Effector memory CD4-positive, alpha-beta T cell (primary cell): ENCODE results near the gene ZC3HAV1.
"Not testable (repeated sequence)": the region's sequence is repeated elsewhere in the genome, so short reads cannot be mapped to it uniquely, and the experiment has no call there.

Experiments used
- DNase-seq, 3 donors: peaks; one replicate each; pipeline ENCODE4 v3.0.0-alpha.2; 2020
- H3K27ac ChIP-seq: 2 replicates; pipeline ENCODE4 v1.7.0; 2013; ENCODE audit warnings: mild to moderate bottlenecking, low read length, moderate library complexity; ENCODE audit not compliant: insufficient read depth, poor library complexity, severe bottlenecking
- H3K27me3 ChIP-seq: replicated peaks from 2 replicates; pipeline ENCODE4 v1.7.0; 2013; ENCODE audit warnings: mild to moderate bottlenecking, low read length; ENCODE audit not compliant: insufficient read depth, control insufficient read depth, poor library complexity, severe bottlenecking
- H3K36me3 ChIP-seq: 2 replicates; pipeline ENCODE4 v1.7.0; 2013; ENCODE audit warnings: mild to moderate bottlenecking, low read length, moderate library complexity; ENCODE audit not compliant: control insufficient read depth, insufficient read depth
- H3K4me1 ChIP-seq: 2 replicates; pipeline ENCODE4 v1.7.0; 2013; ENCODE audit warnings: low read length, mild to moderate bottlenecking; ENCODE audit not compliant: control insufficient read depth, insufficient read depth, poor library complexity, severe bottlenecking
- H3K4me3 ChIP-seq: 2 replicates; pipeline ENCODE4 v1.7.0; 2013; ENCODE audit warnings: low read length, low read depth, mild to moderate bottlenecking; ENCODE audit not compliant: insufficient read depth, poor library complexity, severe bottlenecking
- H3K9me3 ChIP-seq: 2 replicates; pipeline ENCODE4 v1.7.0; 2013; ENCODE audit warnings: mild to moderate bottlenecking, low read length, moderate library complexity; ENCODE audit not compliant: control insufficient read depth

The ZC3HAV1 gene

DNA sequence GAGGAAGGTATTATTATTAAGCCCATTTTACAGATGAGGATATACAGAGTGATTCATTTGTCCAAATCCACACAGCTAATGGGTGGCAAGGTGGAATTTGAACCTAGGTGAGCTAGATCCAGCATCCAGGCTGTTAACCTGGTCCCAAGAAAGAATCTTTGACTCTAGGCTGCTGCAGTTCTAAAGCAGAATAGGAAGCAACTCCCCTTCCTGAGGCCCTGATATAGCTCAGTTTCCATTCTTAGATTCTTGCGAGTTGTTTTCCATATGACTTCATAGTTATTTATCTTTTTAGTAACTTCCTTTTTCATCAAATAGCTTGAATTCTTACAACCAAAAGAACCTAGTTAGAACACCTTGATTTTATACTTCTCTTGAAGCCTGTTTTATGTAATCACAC is 49.6 kb downstream of the ZC3HAV1 start:
- H3K4me3 ChIP-seq = no peak overlapping the region
- no peak for DNase-seq
- no peaks in the 10 kb centered on the region for H3K9me3 ChIP-seq
- no peaks in the 10 kb centered on the region for H3K27me3 ChIP-seq
- H3K27ac ChIP-seq = no peak overlapping the region
- H3K36me3 ChIP-seq = peaks cover 88% of the 10 kb centered on the region
- no peaks in the 10 kb centered on the region for H3K4me1 ChIP-seq

DNA sequence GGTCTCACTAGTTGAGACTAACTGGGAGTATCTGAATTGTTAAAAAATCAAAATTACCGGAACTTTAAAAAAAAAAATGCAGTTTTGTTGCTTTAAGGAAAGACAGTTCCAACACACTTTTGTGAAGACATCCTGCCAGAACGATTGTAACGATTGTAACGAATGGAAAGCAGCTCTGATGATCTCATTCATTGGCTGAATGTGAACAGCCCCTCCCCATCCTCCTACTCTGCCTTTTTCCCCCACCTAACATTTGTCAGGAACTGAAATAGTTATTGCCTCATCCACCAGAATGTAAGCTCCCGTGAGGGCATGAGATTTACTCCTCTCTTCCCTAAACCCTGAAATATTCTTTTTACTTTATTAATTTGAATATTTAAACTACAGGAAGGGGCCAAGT is 50.6 kb downstream of the ZC3HAV1 start:
- H3K36me3 ChIP-seq = peaks cover 88% of the 10 kb centered on the region
- no peaks in the 10 kb centered on the region for H3K4me1 ChIP-seq
- no peak overlapping the region for H3K27ac ChIP-seq
- no peaks in the 10 kb centered on the region for H3K27me3 ChIP-seq
- no peak for DNase-seq
- no peaks in the 10 kb centered on the region for H3K9me3 ChIP-seq
- no peak overlapping the region for H3K4me3 ChIP-seq

DNA sequence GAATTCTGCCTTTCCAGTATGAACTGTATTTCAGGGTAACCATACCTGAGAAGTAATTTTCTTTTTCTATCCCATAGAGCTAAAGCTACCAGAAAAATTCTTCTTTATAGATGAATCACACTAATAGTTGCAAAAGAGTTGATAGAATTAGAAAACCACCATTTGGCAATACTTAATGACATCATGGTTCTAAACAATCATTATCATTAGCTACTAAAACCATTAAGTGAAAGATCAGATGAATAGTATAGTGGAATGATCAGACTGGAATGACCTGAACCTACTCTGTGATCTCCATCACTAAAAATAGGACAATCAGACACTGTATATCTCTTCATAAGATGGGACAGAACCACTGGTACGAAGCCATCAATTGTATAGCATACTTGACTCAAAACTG is 53.8 kb downstream of the ZC3HAV1 start:
- H3K4me3 ChIP-seq = no peak overlapping the region
- H3K9me3 ChIP-seq = no peaks in the 10 kb centered on the region
- H3K27me3 ChIP-seq = no peaks in the 10 kb centered on the region
- no peak overlapping the region for H3K27ac ChIP-seq
- H3K4me1 ChIP-seq = no peaks in the 10 kb centered on the region
- no peak for DNase-seq
- peaks cover 92% of the 10 kb centered on the region for H3K36me3 ChIP-seq

DNA sequence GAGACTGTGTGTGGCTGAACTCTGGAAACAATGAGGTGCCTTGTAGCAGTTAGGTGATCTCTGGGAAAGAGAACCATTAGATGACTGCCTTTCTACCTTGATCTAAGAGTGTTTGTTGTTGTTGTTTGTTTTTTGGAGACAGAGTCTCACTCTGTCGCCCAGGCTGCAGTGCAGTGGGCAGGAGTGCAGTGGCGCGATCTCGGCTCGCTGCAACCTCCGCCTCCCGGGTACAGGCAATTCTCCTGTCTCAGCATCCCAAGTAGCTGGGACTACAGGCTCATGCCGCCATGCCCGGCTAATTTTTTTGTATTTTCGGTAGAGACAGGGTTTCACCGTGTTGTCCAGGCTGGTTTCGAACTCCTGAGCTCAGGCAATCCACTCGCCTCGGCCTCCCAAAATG is 54.9 kb downstream of the ZC3HAV1 start:
- not testable (repeated sequence) for H3K27ac ChIP-seq

DNA sequence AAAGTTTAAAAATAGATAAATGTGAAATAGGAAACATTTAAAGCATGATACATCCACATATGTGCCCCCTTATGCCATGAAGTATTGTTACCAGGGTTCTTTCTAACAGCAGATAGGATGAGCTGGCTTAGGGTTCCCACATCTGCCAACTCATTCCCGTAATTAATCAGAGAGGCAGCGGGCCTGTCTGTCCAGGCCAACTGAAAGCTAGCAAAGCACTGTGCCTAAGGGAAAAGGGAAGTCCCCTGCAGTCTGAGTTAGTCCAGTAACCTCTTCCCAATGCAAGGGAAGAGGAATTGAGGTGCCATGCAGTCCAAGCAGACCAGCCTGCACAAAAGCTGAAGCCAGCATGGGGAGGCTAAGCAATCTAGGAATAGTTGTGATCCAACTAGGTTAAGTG is 55.4 kb downstream of the ZC3HAV1 start:
- no peaks in the 10 kb centered on the region for H3K27me3 ChIP-seq
- no peak overlapping the region for H3K27ac ChIP-seq
- no peaks in the 10 kb centered on the region for H3K4me1 ChIP-seq
- H3K4me3 ChIP-seq = no peak overlapping the region
- H3K9me3 ChIP-seq = no peaks in the 10 kb centered on the region
- no peak for DNase-seq
- H3K36me3 ChIP-seq = peaks cover 89% of the 10 kb centered on the region

More for the DNA sequence above, 54.9 kb downstream of the ZC3HAV1 start:
- not testable (repeated sequence) for DNase-seq, H3K4me3 ChIP-seq, H3K4me1 ChIP-seq, H3K27me3 ChIP-seq, H3K9me3 ChIP-seq
- H3K36me3 ChIP-seq = peaks cover 89% of the 10 kb centered on the region

DNA sequence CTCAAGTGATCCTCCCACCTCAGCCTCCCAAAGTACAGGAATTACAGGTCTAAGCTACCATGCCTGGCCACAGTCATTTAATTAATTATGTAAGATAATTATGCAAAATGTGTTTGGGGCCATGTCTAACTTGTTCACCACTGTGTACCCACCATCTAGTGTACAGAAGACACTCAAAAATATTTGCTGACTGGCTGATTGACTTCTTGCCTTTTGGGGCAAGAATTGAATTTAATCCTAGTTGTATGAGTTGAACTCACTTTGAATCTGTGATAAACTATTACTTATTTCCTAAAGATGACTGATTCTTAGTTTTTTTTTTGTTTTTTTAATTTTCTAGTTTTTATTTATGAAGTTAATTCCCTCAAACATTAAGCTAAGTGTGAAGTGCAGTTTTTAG is 57.9 kb downstream of the ZC3HAV1 start:
- H3K36me3 ChIP-seq = peaks cover 89% of the 10 kb centered on the region

DNA sequence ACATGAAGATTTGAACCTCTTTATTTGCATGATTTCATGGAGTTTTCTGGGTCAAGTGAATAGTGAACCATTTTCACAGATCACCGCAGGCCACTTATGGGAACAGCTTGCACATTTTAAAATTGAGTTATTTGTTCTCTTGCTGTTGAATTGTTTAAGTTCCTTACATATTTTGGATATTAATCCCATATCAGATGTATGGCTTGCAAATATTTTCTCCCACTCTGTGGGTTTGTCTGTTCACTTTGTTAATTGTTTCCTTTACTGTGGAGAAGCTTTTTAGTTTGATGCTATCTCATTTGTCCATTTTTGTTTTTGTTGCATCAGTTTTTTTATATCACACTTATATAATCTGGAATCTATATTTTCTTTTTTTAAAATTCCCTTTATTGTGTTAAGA is 59.6 kb downstream of the ZC3HAV1 start:
- H3K27ac ChIP-seq = no peak overlapping the region
- peaks cover 82% of the 10 kb centered on the region for H3K36me3 ChIP-seq
- peaks cover 16% of the 10 kb centered on the region for H3K4me1 ChIP-seq
- H3K4me3 ChIP-seq = no peak overlapping the region
- no peaks in the 10 kb centered on the region for H3K27me3 ChIP-seq
- no peak for DNase-seq
- no peaks in the 10 kb centered on the region for H3K9me3 ChIP-seq

More for the DNA sequence above, 57.9 kb downstream of the ZC3HAV1 start:
- H3K27ac ChIP-seq = no peak overlapping the region
- peaks cover 3% of the 10 kb centered on the region for H3K4me1 ChIP-seq
- no peaks in the 10 kb centered on the region for H3K27me3 ChIP-seq
- no peak overlapping the region for H3K4me3 ChIP-seq
- no peaks in the 10 kb centered on the region for H3K9me3 ChIP-seq
- DNase-seq = no peak

DNA sequence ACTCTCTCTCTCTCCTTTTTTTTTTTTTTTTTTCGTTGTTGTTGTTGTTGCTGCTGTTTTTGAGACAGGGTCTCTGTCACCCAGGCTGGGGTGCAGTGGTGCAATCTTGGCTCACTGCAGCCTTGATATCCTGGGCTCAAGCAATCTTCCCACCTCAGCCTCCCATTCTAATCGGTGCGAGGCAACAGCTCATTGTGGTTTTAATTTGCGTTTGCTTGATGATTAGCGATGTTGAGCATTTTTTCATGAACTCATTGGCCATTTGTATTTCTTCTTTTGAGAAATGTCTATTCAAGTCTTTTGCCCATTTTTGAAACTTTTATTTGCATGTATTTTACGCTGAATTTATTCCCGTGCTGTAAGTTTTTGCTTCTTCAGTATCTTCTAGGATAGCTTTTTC is 60.4 kb downstream of the ZC3HAV1 start:
- no peak overlapping the region for H3K27ac ChIP-seq
- no peak for DNase-seq
- peaks cover 77% of the 10 kb centered on the region for H3K36me3 ChIP-seq
- H3K4me1 ChIP-seq = peaks cover 24% of the 10 kb centered on the region
- no peak overlapping the region for H3K4me3 ChIP-seq
- no peaks in the 10 kb centered on the region for H3K9me3 ChIP-seq
- H3K27me3 ChIP-seq = no peaks in the 10 kb centered on the region

DNA sequence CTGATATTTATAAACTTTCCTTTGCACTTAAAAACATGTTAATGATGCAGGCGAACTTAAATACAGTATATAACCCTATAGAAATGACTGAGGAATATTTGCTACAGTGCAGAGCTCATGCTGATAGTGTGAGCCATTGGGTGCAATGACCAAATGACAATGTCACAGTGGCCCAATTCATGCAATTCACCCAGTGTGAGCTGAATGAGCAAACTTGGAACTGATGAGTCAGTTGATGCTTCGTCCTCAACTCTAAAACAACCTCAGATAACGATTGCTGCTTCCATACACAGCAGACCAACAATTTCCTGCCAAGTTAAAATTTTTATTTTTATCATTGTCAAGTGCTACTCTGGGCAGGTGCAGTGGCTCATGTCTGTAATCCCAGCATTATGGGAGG is 61.5 kb downstream of the ZC3HAV1 start:
- H3K36me3 ChIP-seq = peaks cover 65% of the 10 kb centered on the region
- no peaks in the 10 kb centered on the region for H3K27me3 ChIP-seq
- H3K4me3 ChIP-seq = no peak overlapping the region
- no peaks in the 10 kb centered on the region for H3K9me3 ChIP-seq
- no peak for DNase-seq
- H3K27ac ChIP-seq = no peak overlapping the region
- H3K4me1 ChIP-seq = peaks cover 31% of the 10 kb centered on the region

DNA sequence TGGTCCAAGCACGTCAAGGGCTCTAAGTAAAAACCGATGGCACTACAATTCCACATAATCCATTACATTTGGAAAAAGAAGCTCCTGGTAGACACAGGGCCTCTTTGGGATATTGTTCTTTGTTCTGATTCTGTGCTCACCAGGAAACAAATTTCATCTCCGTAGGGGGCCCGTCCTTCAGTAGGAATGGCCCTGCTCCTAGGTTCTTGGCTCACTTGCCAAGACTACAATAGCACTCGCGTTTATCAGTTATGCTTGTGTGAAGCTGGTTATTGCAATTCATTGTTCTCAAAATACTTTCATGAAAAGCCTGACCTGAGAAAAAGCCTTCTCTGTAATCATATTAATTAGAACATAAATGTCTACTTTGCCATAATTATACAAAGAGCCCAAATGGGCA is 63.4 kb downstream of the ZC3HAV1 start:
- no peak overlapping the region for H3K27ac ChIP-seq
- H3K4me3 ChIP-seq = no peak overlapping the region
- no peak for DNase-seq
- H3K36me3 ChIP-seq = peaks cover 48% of the 10 kb centered on the region
- H3K4me1 ChIP-seq = peaks cover 31% of the 10 kb centered on the region
- no peaks in the 10 kb centered on the region for H3K9me3 ChIP-seq
- H3K27me3 ChIP-seq = no peaks in the 10 kb centered on the region
